ENCODE data around the gene FHOD3.

- no peak for TF ChIP-seq CTCF (conservative IDR thresholded peaks at IDR 0.05)
- no peak for TF ChIP-seq EZH2 (IDR thresholded peaks at IDR 0.05; ENCODE audit: low read depth)
Observed at GRCh38 chr18:36256094-36256493, 41.4 kb upstream of the FHOD3 start.

Data from PC-9 (cell line).